Stimulated activated CD8-positive, alpha-beta memory T cell treated with anti-CD3 and anti-CD28 coated beads, Interleukin-12 subunit alpha, Interleukin-12 subunit beta, amount 100 ng/mL, for 4 hours (primary cell): Measurements from ENCODE around the gene CDH16.
"Not testable (repeated sequence)": the region's sequence is repeated elsewhere in the genome, so short reads cannot be mapped to it uniquely, and the experiment has no call there.

Experiments
- DNase-seq: peaks from one replicate; pipeline ENCODE4 v3.0.0-alpha.2; 2020; ENCODE audit warnings: low read depth

CDH16 gene

GRCh38 chr16:66910175-66910940, 8.3 kb downstream of the CDH16 start:
- DNase-seq = no peak

- no peak for DNase-seq
Measured at GRCh38 chr16:66908762-66909559, 9.7 kb downstream of the CDH16 start.

- DNase-seq = no peak
Measured at GRCh38 chr16:66908116-66908515, 10.6 kb downstream of the CDH16 start.

- no peak for DNase-seq
Measured at GRCh38 chr16:66906916-66907836, 11.5 kb downstream of the CDH16 start.

GRCh38 chr16:66905633-66906539, 12.8 kb downstream of the CDH16 start:
- no peak for DNase-seq

GRCh38 chr16:66904846-66905632, 13.6 kb downstream of the CDH16 start:
- no peak for DNase-seq

GRCh38 chr16:66904428-66904845, 14.2 kb downstream of the CDH16 start:
- no peak for DNase-seq

GRCh38 chr16:66903544-66904427, 14.9 kb downstream of the CDH16 start:
- DNase-seq = no peak

GRCh38 chr16:66902648-66903543, 15.8 kb downstream of the CDH16 start:
- DNase-seq = no peak

GRCh38 chr16:66901626-66902025, 17.1 kb downstream of the CDH16 start:
- DNase-seq = no peak

GRCh38 chr16:66900721-66901441, 17.8 kb downstream of the CDH16 start:
- no peak for DNase-seq

GRCh38 chr16:66899945-66900710, 18.6 kb downstream of the CDH16 start:
- DNase-seq = no peak

- no peak for DNase-seq
Measured at GRCh38 chr16:66899310-66899944, 19.3 kb downstream of the CDH16 start.

GRCh38 chr16:66898933-66899309, 19.8 kb downstream of the CDH16 start:
- no peak for DNase-seq

GRCh38 chr16:66898207-66898606, 20.5 kb downstream of the CDH16 start:
- no peak for DNase-seq

- DNase-seq = not testable (repeated sequence)
Measured at GRCh38 chr16:66896682-66897081, 22.0 kb downstream of the CDH16 start.
